Brain pericyte (primary cell): ENCODE data around the gene CENPV.

ENCODE experiments used
- DNase-seq: peaks from one replicate; pipeline ENCODE4 v3.0.0-alpha.2; 2012; ENCODE audit warnings: low read depth, low spot score

CENPV gene

GRCh38 chr17:16361874-16362273 is 8.6 kb upstream of the CENPV start:
- no peak for DNase-seq

DNA sequence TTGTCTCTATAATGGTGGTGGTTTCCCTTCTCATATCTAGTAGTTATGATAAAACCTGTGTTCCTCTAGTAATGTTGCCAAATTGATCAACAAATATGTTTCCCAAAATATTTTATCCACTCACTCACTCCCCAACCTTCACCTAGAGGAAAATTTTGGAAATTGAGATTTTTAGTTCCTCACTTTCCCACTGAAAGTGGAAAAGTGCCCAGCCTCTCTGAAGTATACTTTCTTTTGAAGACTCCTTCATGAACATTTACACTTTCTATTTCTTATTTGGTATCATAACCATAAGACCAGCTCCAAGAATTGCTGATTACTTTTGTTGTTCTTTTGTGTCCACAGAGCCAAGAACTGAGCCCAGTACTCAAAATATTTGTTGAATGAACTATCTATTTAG is 5.1 kb upstream of the CENPV start:
- no peak for DNase-seq

- no peak for DNase-seq
Observed at GRCh38 chr17:16354585-16354984, 1.3 kb upstream of the CENPV start.

DNA sequence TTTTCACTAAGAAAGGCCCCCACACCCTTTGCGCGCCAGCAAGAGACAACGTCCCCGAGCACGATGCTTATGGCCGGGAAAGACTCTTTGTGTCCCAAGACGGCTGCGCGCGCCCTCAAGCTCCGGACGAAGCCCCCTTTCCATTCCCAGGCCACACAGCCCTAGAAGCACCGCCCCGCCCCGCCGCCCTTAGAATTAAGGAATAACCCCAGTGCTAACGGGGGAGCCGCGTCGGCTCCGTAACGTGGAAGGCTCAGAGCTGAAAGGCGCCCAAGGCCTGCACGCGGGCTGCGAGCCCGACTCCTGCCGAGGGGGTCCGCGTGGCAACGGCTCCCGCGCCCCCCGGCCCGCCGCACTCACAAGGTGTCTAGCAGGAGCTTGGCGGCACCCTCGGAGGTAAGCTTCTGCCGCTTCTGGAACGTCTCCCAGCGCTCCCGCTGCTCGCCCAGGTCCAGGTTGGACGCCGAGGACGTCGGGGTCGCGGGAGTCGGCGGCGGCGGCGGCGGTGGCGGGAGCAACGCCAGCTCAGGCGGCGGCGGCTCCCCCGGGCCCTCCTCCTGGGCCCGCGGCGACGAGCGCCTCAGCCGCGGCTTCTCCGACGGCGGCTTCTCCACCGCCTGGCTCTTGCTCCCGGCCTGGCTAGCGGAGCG is 477 bp downstream of the CENPV start:
- no peak for DNase-seq

GRCh38 chr17:16352303-16352666 is 984 bp downstream of the CENPV start:
- no peak for DNase-seq

- DNase-seq, result no peak
Observed at GRCh38 chr17:16351831-16352230, 1.4 kb downstream of the CENPV start.

DNA sequence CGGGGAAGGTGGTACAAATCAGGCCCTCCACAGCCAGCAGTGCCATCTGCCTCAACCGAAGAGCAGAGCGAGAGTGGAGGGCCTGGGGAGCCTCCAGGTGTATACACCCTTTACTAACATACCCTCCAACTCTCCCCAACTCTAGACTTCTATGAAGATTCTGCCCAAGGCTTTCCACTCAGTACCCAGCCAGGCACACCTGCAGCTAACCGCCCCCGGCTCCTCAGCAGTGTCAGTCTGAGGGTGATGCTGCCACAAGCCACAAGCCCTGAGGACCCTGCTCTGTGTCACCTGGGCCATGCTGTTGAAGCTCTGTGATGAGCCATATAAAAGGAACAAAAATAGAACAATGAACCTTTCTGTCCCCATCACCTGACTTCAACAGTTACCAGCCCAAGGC is 3.8 kb downstream of the CENPV start:
- DNase-seq, result no peak

DNA sequence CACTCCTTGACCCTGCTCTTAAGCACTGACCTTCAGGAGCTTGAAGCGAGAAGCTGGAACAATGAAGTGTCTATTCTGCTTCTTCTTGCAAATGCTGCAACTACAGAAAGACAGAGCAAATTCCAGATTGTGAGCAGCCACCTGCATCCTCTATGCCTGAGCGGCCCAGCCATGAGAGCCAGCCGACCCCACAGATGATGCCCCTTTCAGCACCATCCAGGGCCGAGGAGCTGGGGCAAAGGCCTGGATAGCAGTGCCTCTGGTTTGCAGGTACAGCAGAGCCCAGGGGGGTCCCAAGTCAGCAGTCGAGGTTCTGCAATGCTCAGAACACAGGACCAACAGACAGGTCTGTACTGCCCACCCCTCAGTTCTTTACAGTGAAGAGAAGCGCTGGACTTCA is 4.7 kb downstream of the CENPV start:
- no peak for DNase-seq

DNA sequence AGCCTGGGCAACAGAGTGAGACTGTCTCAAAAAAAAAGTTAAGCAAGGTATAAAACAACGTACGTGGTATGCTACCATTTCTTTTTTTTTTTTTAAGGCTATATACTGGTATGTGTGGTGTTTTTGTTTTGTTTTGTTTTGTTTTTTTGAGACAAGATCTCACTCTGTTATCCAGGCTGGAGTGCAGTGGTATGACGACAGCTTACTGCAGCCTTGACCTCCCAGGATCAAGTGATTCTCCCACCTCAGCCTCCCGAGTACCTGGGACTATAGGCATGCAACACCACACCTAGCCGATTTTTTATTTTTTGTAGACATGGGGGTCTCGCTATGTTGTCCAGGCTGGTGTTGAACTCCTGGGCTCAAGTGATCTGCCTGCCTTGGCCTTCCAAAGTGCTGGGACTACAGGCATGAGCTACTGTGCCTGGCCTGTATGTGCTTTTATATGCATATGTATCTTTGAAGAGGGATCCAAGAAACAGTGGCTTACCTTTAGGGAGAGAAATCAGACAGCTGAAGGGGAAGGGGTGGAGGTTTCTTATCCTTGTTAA is 6.5 kb downstream of the CENPV start:
- no peak for DNase-seq

GRCh38 chr17:16345565-16345964 is 7.7 kb downstream of the CENPV start:
- no peak for DNase-seq

DNA sequence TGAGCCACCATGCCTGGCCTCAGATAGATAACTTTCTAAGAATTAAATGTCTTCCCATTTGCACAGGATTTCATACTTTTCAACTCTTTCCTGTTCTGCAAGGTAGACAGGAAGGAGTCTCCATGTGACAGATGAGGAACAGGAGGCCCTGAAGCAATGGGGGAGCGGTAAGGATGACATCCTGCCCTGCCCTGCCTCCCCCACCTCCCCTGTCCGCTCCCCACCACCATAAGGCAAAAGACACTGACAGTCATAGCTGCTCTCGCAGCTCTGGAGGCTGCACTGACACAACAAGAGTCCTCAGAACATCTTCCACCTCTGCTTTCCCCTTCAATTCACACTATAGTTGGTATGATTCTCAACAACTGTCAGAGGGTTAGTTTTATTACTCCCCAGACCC is 9.7 kb downstream of the CENPV start:
- no peak for DNase-seq

DNA sequence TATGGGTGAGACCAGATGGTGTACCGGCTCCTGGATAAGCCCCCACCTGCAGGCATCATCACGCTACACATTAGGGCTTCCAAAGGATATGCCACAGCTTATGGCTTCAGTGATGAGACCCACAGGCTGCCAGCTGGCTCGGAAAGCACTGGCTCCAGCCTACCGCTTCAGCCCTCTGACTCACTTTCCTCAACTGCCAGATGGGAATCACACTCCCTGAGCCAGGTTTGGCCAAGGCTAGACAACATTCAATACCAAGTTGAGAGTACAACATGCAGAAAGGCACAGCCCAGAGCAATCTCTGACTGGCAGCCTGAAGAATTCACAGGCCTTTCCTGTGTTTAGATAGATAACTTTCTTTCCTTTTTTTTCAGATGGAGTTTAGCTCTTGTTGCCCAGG is 10.3 kb downstream of the CENPV start:
- no peak for DNase-seq

DNA sequence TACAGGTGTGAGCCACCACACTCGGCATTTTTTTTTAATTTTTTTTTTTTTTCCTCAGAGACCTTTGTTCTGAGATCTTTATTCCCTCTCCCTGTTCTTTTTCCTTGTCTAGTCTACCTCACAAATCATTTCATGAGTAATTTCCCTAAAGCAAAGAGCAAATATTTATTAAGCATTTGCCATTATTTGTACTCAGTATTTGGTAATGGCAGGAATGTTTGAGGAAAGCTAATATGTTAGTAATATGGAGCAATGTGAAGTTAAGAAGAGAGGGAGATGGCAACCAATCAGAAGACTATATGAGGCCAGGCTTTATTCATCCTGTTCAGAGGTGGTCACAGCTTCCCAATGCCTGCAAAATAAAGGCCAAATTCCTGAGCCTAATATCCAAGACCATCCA is 13.3 kb downstream of the CENPV start:
- no peak for DNase-seq

DNA sequence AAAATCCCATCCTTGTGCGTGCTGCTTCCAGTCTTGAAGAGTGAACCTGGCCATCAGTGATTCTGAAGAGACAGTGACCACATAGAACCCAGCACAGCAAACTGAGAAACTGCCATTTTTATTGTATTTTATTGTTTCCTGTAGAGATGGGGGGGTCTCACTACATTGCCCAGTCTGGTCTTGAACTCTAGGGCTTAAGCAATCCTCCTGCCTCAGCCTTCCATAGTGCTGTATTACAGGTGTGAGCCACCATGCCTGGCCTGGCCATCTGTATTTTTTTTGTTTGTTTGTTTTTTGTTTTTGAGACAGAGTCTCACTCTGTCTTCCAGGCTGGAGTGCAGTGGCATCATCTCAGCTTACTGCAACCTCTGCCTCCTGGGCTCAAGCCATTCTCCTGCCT is 13.9 kb downstream of the CENPV start:
- DNase-seq, result no peak

GRCh38 chr17:16338391-16338790 is 14.9 kb downstream of the CENPV start:
- no peak for DNase-seq

- no peak for DNase-seq
Observed at GRCh38 chr17:16329519-16330271, 23.6 kb downstream of the CENPV start.

GRCh38 chr17:16328997-16329396 is 24.3 kb downstream of the CENPV start:
- no peak for DNase-seq

GRCh38 chr17:16327018-16327417 is 26.3 kb downstream of the CENPV start:
- DNase-seq, result no peak

GRCh38 chr17:16325964-16326363 is 27.3 kb downstream of the CENPV start:
- DNase-seq, result no peak

GRCh38 chr17:16322636-16323035 is 30.6 kb downstream of the CENPV start:
- DNase-seq, result no peak

DNA sequence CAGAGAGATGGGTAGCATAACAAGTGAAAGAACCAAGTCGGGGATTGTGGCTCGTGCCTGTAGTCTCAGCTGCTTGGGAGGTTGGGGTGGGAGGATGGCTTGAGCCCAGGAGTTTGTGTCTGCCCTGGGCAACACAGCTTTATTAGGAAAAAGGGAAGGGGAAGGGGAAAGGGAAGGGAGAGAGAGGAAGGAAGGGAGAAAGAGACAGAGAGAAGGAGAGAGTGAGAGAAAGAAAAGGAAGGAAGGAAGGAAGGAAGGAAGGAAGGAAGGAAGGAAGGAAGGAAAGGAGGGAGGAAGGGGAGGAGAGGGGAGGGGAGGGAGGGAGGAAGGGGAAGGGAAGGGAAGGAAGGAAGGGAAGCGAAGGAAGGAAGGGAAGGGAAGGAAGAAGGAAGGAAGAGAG is 33.3 kb downstream of the CENPV start:
- DNase-seq, result no peak

DNA sequence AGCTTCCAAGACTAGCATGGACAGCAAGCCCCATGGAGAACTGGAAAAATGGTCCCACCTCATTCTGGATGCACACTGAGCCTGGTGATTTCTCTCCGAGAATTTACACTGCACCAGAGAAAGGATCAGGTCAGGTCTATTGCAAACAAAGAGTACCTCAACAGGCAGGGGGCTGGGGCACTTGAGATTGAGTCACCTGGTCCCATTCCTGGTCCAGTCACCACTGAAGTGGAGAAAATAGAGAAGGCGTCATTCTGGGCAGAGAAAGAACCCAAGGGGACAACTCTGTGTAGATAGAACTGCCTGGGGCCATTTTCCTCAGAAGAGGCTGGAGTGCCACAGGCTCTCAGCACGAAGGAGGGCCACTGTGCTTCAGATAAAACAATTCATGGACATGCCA is 38.4 kb downstream of the CENPV start:
- no peak for DNase-seq

DNA sequence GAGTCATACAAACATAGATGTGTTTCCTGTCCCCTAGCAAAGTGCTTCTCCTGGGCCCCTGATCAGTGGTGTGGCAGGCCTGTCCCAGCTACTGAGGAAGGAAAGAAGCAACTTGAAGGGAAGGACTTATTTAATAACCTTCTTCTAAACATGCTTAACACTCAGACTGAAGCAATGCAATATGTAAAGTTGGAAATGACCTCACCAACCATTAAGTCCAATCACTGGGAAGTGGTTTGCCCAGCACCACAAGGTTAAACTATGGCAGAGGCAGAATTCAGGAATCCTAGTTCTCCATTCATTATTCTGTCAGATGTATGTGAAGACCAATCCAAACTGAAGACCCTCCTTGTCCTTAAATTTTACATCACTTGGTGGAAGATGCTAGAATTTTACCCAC is 39.1 kb downstream of the CENPV start:
- DNase-seq, result no peak
